DMS153 (cell line): ENCODE results near the gene MGLL.
A peak's percentile ranks its signal among the peaks of the same experiment; 100 is the strongest.
"Not testable (repeated sequence)": the region's sequence is repeated elsewhere in the genome, so short reads cannot be mapped to it uniquely, and the experiment has no call there.

ENCODE experiments used
- DNase-seq: peaks from one replicate; lab custom pipeline; 2025; lab: John Stamatoyannopoulos, UW

MGLL gene

GRCh38 chr3:127654993-127655392, 167.3 kb downstream of the MGLL start:
- DNase-seq, result not testable (repeated sequence)

- no peak for DNase-seq
These were observed 167.9 kb downstream of the MGLL start for GRCh38 chr3:127654374-127654773.

- peak; percentile 6 for DNase-seq
These were observed 169.9 kb downstream of the MGLL start for GRCh38 chr3:127652246-127652995.

DNA sequence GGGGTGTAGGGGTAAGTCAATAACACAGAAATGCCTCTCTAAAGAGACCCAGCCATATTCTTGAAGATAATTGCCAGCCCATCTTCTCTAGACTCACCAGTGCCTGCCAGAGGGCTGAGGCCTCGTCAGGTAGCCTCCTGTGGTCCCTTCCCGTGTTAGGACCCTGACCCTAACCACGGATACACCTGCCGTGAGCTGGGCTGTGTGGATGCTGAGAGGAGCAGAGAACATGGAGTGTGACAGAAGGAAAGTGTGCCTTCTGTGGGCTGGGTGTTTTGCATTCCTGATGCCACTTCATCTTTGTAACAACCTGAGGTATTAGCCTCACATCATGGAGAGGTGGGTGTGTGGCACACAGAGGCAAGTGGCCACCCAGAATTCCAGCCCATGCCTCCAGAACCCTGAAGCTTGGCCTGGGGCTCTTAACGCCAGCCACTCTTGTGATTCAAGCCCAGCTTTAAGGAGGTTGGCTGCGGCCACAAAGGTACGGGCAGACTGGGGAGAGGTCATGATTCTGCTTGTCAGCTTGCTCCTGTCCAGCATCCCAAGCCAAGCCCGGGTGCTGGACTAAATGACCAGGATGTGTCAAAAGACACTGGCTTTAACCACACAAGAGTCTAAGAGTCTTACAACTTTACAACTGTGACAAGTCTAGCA, 170.7 kb downstream of the MGLL start:
- no peak for DNase-seq

- no peak for DNase-seq
These were observed 172.1 kb downstream of the MGLL start for GRCh38 chr3:127650236-127650635.

GRCh38 chr3:127647845-127648204, 174.5 kb downstream of the MGLL start:
- DNase-seq, result no peak

DNA sequence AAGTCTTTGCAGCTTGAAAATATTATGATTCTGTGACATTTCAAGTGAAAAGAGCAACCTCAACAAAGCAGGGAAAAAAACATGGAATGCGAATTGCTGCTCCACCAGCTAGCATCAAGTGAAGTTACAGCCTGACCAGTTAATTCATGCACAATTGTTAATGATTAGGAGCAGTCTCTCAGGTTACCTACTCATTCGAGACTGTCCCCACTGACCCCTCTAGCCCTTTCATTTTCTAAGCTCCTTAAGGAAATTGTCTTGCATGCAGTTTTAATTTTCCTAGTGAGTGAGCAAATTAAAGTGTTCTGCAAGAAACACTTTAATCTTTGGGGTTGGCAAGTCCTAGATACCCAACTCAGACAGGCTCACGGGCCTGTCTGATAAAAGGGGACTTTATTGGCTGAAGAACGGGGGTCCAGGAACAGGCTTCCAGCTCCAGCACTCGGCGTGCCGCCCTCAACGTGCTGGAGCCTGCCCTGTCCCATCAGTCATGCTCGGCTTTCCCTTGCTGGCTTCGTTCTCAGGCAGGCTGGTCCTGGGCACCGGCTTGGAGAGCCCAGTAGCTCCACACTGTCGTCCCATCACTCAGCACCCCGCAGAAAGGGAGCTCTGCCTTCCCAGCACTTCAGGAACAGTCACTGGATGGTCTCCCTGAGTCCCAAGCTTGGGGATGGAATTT, 175.0 kb downstream of the MGLL start:
- DNase-seq, result no peak

DNA sequence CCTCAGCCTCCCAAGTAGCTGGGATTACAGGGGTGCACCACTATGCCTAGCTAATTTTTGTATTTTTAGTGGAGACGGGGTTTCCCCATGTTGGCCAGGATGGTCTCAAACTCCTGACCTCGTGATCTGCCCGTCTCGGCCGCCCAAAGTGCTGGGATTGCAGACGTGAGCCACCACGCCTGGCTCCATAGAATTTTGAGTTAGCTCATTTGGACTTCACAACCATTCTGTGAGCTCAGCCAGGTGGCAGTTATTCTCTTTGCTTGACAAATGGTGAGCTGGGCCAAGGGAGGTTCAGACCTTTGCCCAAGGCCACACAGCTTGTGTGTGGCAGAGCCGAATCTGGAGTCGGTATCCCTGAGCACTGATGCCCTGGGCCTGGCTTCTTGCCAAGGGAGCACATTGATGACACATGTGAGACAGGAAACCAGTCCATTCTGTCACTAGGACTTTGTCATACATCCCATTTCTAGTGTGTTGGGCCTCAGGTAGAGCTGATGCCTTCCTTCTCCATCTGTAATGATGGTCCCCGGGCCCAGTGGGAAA, 175.7 kb downstream of the MGLL start:
- DNase-seq, result no peak

- no peak for DNase-seq
These were observed 176.8 kb downstream of the MGLL start for GRCh38 chr3:127645371-127646015.

DNA sequence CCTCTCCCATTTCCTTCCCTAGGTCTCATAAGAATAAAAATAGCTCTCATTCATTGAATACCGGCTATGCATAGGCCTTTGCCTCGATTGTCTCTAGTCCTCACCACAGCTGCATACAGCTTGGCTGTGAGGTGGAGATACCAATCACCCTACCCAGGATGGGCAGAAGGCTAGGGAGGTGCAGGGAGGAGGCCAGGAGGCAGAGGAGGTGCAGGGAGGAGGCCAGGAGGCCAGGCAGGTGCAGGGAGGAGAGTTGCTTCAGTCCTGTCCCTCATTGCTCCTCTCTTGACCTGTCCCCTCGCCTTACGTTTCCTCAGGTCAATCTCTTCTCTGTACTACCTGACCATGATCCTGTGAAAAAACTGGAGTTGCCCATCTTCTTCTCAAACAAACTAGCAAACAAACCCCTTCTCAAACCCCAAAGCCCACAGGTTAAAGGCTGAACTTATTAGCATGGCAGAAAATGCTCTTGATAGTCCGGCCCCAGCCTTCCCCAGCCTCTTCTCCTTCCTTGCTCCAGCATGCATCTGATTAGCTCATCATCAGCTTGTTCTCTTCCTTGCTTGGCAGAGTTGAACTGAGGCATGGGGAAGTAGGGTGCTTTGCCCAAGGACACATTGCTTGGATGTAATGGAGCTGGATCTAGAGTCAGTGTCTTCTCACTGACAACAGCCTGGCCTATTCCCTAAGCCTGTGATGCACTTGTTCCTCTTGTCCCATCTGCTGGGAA, 177.5 kb downstream of the MGLL start:
- DNase-seq, result no peak

DNA sequence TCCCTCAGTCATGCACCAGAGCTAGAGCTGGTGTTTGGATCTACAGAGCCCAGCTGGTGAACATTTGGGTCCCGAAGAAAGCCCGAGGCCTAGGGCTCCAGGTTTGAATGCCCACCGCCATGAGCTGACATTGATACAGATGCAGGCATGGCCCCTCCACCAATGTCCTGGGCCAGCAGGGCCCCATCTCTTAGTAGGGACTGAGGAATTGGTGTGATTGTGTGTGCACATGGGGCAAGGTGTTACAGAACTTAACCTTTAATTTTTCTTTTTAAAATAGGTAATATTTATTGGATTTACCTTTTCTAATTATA, 182.3 kb downstream of the MGLL start:
- no peak for DNase-seq

DNA sequence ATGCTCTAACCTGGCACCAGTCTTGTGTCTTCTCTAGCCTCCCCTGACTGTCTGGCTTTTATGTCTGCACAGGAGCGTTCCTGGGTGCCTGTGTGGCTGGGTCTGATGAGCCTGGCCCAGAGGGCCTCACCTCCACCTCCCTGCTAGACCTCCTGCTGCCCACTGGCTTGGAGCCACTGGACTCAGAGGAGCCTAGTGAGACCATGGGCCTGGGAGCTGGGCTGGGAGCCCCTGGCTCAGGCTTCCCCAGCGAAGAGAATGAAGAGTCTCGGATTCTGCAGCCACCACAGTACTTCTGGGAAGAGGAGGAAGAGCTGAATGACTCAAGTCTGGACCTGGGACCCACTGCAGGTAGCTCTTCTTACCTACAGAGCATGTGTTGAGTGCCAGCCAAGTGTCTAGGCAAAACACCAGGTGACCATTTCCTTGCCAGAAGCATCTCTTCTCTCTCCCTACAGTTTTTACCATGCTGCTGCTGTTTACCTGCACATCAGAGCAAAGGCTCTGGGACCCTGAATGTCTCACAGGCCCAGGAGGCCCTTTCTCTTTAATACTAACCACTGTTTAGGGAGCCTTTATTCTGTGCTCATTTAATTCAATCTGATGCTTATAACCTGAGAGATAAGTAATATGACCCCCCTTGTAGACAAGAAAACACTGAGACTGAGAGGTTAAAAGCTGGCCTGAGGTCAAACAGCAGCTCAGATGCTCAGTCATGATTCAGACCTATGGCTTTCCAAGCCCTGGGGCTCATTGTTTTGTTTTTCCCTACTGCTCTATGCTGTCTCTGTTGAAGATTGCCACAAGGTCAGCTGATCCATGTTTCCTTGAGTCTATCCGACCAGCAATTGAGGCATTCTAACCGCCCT, 182.9 kb downstream of the MGLL start:
- no peak for DNase-seq
